Measurements from ENCODE around the gene RHOT2. TPM values are rescaled to one million over a fixed set of nuclear protein-coding genes. Genes with fewer than 3 reads are reported as not detected.

RHOT2 gene
- total and polyA plus RNA-seq, 9 of the 15 experiments (the other 6 are each of a cell fraction or from before 2014, with no cell fraction given) = 5.0 to 373 (median 112) TPM

DNA sequence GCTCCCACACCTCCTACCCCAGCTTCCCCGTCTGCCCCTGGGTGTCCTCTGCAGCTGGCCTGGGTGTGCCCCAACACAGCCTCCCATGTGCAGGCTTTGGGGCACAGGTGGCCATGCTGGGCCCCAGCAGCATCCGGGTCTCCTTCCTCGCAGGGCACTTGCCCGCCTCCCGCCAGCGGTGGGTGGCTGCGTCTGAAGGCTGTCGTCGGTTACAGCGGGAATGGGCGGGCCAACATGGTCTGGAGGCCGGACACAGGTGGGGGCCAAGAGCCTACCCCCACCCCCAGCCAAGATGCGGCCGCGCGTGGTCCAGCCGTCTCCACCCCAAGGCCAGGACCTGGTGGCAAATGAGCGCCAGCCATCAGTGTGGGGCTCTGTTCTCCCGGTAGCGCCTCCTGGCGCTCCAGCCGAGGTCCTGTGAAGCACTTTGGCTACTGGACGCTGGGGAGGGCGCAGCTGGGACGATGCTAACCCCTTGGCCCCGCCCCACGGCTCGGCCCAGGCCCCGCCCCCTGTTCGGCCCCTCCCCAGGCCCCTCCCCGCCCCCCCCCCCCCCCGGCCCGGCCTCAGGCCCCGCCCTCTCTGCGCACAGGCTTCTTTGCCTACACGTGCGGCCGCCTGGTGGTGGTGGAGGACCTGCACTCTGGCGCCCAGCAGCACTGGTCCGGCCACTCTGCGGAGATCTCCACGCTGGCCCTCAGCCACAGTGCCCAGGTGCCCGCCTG, 7.3 kb upstream of the RHOT2 start (continued):
- TF ChIP-seq, protein P1, sequence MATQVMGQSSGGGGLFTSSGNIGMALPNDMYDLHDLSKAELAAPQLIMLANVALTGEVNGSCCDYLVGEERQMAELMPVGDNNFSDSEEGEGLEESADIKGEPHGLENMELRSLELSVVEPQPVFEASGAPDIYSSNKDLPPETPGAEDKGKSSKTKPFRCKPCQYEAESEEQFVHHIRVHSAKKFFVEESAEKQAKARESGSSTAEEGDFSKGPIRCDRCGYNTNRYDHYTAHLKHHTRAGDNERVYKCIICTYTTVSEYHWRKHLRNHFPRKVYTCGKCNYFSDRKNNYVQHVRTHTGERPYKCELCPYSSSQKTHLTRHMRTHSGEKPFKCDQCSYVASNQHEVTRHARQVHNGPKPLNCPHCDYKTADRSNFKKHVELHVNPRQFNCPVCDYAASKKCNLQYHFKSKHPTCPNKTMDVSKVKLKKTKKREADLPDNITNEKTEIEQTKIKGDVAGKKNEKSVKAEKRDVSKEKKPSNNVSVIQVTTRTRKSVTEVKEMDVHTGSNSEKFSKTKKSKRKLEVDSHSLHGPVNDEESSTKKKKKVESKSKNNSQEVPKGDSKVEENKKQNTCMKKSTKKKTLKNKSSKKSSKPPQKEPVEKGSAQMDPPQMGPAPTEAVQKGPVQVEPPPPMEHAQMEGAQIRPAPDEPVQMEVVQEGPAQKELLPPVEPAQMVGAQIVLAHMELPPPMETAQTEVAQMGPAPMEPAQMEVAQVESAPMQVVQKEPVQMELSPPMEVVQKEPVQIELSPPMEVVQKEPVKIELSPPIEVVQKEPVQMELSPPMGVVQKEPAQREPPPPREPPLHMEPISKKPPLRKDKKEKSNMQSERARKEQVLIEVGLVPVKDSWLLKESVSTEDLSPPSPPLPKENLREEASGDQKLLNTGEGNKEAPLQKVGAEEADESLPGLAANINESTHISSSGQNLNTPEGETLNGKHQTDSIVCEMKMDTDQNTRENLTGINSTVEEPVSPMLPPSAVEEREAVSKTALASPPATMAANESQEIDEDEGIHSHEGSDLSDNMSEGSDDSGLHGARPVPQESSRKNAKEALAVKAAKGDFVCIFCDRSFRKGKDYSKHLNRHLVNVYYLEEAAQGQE (IDR thresholded peaks at IDR 0.05; ENCODE audit: borderline replicate concordance) = peak; percentile 56; the same call in 1 of the 2 replicates
- TF ChIP-seq, protein P1 (CRISPR knock-in tag; IDR thresholded peaks at IDR 0.05; ENCODE audit: low read depth) = no peak
- TF ChIP-seq TAF7 (tag; IDR thresholded peaks at IDR 0.05) (no peak), CSDE1 (IDR thresholded peaks at IDR 0.05) (no peak), CCNT2 (IDR thresholded peaks at IDR 0.05; ENCODE audit: borderline replicate concordance, extremely low read depth, insufficient read length, low read depth, low read length) (peak; percentile 25), ZNF347 (CRISPR knock-in tag; IDR thresholded peaks at IDR 0.05; ENCODE audit: low read depth) (no peak), TSC22D4 (tag; IDR thresholded peaks at IDR 0.05) (no peak), ZNF561 (CRISPR knock-in tag; conservative IDR thresholded peaks at IDR 0.05) (no peak), ZNF445 (CRISPR knock-in tag; IDR thresholded peaks at IDR 0.05; ENCODE audit: low read depth) (no peak), TAF9B (IDR thresholded peaks at IDR 0.05; ENCODE audit: partially characterized antibody) (no peak), NFE2 (IDR thresholded peaks at IDR 0.05; ENCODE audit: low read depth) (no peak), ZNF41 (CRISPR knock-in tag; conservative IDR thresholded peaks at IDR 0.05) (no peak), WHSC1 (IDR thresholded peaks at IDR 0.05; ENCODE audit: low read length) (no peak), PCBP1 (IDR thresholded peaks at IDR 0.05; ENCODE audit: low read depth, low read length, poor library complexity, severe bottlenecking) (no peak)
- TF ChIP-seq, protein P2, sequence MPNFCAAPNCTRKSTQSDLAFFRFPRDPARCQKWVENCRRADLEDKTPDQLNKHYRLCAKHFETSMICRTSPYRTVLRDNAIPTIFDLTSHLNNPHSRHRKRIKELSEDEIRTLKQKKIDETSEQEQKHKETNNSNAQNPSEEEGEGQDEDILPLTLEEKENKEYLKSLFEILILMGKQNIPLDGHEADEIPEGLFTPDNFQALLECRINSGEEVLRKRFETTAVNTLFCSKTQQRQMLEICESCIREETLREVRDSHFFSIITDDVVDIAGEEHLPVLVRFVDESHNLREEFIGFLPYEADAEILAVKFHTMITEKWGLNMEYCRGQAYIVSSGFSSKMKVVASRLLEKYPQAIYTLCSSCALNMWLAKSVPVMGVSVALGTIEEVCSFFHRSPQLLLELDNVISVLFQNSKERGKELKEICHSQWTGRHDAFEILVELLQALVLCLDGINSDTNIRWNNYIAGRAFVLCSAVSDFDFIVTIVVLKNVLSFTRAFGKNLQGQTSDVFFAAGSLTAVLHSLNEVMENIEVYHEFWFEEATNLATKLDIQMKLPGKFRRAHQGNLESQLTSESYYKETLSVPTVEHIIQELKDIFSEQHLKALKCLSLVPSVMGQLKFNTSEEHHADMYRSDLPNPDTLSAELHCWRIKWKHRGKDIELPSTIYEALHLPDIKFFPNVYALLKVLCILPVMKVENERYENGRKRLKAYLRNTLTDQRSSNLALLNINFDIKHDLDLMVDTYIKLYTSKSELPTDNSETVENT (CRISPR knock-in tag; IDR thresholded peaks at IDR 0.05) = no peak
- TF ChIP-seq, protein P3, sequence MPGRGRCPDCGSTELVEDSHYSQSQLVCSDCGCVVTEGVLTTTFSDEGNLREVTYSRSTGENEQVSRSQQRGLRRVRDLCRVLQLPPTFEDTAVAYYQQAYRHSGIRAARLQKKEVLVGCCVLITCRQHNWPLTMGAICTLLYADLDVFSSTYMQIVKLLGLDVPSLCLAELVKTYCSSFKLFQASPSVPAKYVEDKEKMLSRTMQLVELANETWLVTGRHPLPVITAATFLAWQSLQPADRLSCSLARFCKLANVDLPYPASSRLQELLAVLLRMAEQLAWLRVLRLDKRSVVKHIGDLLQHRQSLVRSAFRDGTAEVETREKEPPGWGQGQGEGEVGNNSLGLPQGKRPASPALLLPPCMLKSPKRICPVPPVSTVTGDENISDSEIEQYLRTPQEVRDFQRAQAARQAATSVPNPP (IDR thresholded peaks at IDR 0.05; ENCODE audit: borderline replicate concordance, insufficient read depth, insufficient read length) = no peak

All from K562 (cell line).